Right lobe of liver (tissue), 6 donors: ENCODE results near the gene LPCAT1. TPM values are rescaled to one million over a fixed set of nuclear protein-coding genes. Genes with fewer than 3 reads are reported as not detected.

ENCODE experiments used
- ATAC-seq, 4 donors: fragments of 200-7000 bp; cut with Tn5 transposase; one replicate each; pipeline ENCODE4 v1.9.1; 2020; ENCODE audit warnings: mild to moderate bottlenecking in 4 of 4, moderate library complexity in 4 of 4
- DNase-seq, 3 donors: peaks; one replicate each; pipeline ENCODE4 v3.0.0-alpha.2; 2020
- H3K27ac ChIP-seq, 3 donors: fragments of 200-600 bp; one replicate each; pipeline ENCODE4 v1.8.0; 2022
- H3K27me3 ChIP-seq, 2 donors: fragments of 200-600 bp; one replicate each; pipeline ENCODE4 v1.8.0; 2022
- H3K36me3 ChIP-seq, 4 donors: fragments of 200-600 bp; sonication (generic) in 1 of 4; one replicate each; pipeline versions ENCODE4 v1.5.1 to v1.8.0; 2017 to 2022; ENCODE audit warnings: control low read depth in 1 of 4
- H3K4me1 ChIP-seq, 4 donors: fragments of 200-600 bp; sonication (generic) in 1 of 4; one replicate each; pipeline versions ENCODE4 v1.5.1 to v1.8.0; 2017 to 2022; ENCODE audit warnings: control low read depth in 1 of 4
- H3K4me3 ChIP-seq, 3 donors: fragments of 200-600 bp; one replicate each; pipeline ENCODE4 v1.8.0; 2022
- H3K9me3 ChIP-seq, 4 donors: fragments of 200-600 bp; sonication (generic) in 1 of 4; one replicate each; pipeline versions ENCODE4 v1.5.1 to v1.8.0; 2017 to 2022; ENCODE audit warnings: control low read depth in 1 of 4
- POLR2A ChIP-seq: fragments of 450-650 bp; IDR thresholded peaks from one replicate; pipeline ENCODE4 v1.6.1; 2017; ENCODE audit warnings: antibody characterized with exemption, mild to moderate bottlenecking
- WGBS: methylation state at CpG from one replicate; pipeline ENCODE4 v1.1.6; 2018; ENCODE audit warnings: low coverage, low lambda C conversion rate; ENCODE audit not compliant: insufficient coverage; ENCODE audit errors: missing lambda C conversion rate; 5-methylcytosine and 5-hydroxymethylcytosine counted together
- intact Hi-C, 2 donors: fragments of 100-400 bp; cut with DNase I; formaldehyde crosslinking; loops; one replicate each; pipeline versions ENCODE4 v1.11.2 to v1.14.1; 2022
- total RNA-seq, 6 experiments: library from RNA; depleted of rRNA in 2 of 6; stranded (reverse); fragments of >200 nt in 2 of 6; fragmentation: NEBNext Ultra II Directional in 3 of 6; extraction: Animal tissue kit (Norgen Biotek cat#: 25700) in 3 of 6; gene quantifications; one replicate each; pipeline versions ENCODE4 v1.1.0 to v1.2.4, GENCODE V29; 2016 to 2023
- TF ChIP-seq, protein P1 (sequence below), 4 donors: fragments of 200-600 bp in 3 of 4; fragments of 450-650 bp in 1 of 4; IDR thresholded peaks; one replicate each; pipeline versions ENCODE4 v1.5.1 to v1.8.0; 2016 to 2022; ENCODE audit warnings: antibody characterized with exemption in 4 of 4, mild to moderate bottlenecking in 2 of 4
- donor health status: DM: no; HTN: yes; CAD: no.
- donor health status: DM: no; HTN: no; CAD: no.
- donor health status: DM: no; HTN: no; CAD: no.
- donor health status: DM: no; HTN: yes; CAD: no.
- donor health status: DM: no; HTN: yes; CAD: no.

The LPCAT1 gene
- total RNA-seq, 6 experiments from 2014 or later = 6.9 to 38.6 (median 13.1) TPM

DNA sequence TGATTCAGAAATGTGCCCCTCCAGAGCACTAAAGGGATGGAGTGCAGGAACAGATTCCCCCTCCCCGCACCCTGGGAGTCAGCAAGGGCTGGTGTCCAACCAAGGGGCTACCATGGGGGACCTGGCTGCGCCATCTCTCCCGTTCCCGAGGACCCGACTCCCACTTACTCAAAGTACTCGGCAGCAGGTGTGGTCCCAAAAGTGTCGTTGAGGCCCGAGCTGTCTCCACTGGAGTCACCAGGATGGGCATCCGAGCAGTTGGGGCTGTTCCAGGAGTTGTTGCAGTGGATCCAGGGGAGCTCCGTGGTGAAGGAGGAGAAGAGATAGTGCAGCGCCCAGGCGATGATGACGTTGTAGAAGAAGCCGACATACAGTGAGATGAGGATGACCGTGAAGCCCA lies 91.5 kb downstream of the LPCAT1 start:
- H3K27me3 ChIP-seq = no peaks in the 10 kb centered on the region

DNA sequence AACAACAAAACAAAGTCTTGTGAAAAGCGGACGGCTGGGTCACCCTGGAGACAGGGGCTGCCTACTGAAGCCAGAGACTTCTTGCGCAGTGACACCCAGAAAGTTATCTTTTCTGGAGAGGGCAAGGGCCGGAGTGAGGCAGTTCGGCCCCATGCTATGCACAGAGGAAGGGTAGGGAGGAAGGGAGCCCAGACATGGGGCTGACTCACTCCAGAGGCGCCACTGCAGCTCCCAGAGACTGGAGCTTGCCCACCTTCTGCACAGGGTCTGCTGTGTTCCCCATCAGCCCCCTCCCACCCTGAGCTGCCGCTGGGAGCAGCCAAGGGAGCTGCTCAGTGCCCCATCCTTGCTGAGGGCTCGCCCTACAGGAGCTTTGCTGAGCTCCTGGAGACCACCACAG lies 91.9 kb downstream of the LPCAT1 start:
- no peaks in the 10 kb centered on the region for H3K4me1 ChIP-seq
- no peak for TF ChIP-seq POLR2A
- TF ChIP-seq, protein P1, sequence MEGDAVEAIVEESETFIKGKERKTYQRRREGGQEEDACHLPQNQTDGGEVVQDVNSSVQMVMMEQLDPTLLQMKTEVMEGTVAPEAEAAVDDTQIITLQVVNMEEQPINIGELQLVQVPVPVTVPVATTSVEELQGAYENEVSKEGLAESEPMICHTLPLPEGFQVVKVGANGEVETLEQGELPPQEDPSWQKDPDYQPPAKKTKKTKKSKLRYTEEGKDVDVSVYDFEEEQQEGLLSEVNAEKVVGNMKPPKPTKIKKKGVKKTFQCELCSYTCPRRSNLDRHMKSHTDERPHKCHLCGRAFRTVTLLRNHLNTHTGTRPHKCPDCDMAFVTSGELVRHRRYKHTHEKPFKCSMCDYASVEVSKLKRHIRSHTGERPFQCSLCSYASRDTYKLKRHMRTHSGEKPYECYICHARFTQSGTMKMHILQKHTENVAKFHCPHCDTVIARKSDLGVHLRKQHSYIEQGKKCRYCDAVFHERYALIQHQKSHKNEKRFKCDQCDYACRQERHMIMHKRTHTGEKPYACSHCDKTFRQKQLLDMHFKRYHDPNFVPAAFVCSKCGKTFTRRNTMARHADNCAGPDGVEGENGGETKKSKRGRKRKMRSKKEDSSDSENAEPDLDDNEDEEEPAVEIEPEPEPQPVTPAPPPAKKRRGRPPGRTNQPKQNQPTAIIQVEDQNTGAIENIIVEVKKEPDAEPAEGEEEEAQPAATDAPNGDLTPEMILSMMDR (IDR thresholded peaks at IDR 0.05) = no peak
- WGBS = 73% methylated on average over 2 of the region's 8 CpGs
- ATAC-seq (no peak), DNase-seq (peak in 1 of 3 donors; percentile 25)
- H3K9me3 ChIP-seq = peaks cover 0 to 8% (median 0%) of the 10 kb centered on the region in 4 donors
- intact Hi-C loops = no loop called here
- no peaks in the 10 kb centered on the region for H3K27me3 ChIP-seq
- H3K36me3 ChIP-seq = no peaks in the 10 kb centered on the region
- H3K27ac ChIP-seq = no peak overlapping the region
- no peak overlapping the region for H3K4me3 ChIP-seq

More for the DNA sequence above, 91.5 kb downstream of the LPCAT1 start:
- Histone ChIP-seq H3K4me3 (no peak overlapping the region), H3K36me3 (no peaks in the 10 kb centered on the region), H3K4me1 (no peaks in the 10 kb centered on the region), H3K9me3 (peaks cover 0 to 8% (median 0%) of the 10 kb centered on the region in 4 donors), H3K27ac (no peak overlapping the region)
- DNase-seq = peak in 1 of 3 donors; percentile 28
- intact Hi-C loops = no loop called here
- WGBS = no CpG with 5 or more reads among the region's 15 CpGs
- TF ChIP-seq, protein P1 (IDR thresholded peaks at IDR 0.05) = no peak
- no peak for TF ChIP-seq POLR2A
- ATAC-seq = no peak

DNA sequence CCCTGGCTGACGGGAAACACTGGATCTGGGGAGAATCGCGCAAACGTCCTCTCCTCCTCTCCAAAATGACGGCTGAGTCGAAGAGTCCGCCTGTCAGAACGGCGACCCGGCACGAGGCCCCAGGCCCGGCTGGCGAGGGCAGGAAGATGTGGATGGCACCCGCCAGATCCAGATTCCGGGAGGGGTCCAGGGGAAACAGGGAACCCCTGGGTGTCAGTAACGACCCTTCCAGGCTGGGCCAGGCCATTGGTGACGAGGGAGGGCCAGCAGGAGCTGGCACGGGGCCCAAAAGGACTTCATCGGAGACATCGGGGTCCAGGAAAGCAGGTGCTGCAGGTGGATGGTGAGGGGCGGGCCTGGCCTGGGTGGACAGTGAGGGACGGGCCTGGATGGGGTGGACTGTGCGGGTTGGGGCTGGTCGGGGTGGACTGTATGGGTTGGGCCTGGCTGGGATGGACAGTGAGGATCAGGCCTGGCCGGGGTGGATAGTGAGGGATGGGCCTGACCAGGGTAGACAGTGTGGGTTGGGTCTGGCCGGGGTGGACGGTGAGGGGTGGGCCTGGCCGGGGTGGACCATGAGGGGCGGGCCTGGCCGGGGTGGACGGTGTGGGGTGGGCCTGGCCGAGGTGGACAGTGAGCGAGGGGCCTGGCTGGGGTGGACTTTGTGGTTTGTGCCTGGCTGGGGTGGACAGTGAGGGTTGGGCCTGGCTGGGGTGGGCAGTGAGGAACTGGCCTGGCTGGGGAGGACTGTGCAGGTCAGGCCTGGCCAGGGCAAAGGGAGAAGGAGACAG lies 92.5 kb downstream of the LPCAT1 start:
- peak in 1 of 3 donors; percentile 44 for DNase-seq
- peak in 1 of 4 donors; percentile 25 for ATAC-seq
- TF ChIP-seq POLR2A = no peak
- TF ChIP-seq, protein P1 (IDR thresholded peaks at IDR 0.05) = no peak
- no peaks in the 10 kb centered on the region for H3K4me1 ChIP-seq
- H3K36me3 ChIP-seq = no peaks in the 10 kb centered on the region
- no peaks in the 10 kb centered on the region for H3K27me3 ChIP-seq
- no peak overlapping the region for H3K4me3 ChIP-seq
- intact Hi-C loops = no loop called here
- WGBS = 82% methylated on average over 27 of the region's 33 CpGs
- H3K9me3 ChIP-seq = peaks cover 0 to 8% (median 0%) of the 10 kb centered on the region in 4 donors
- no peak overlapping the region for H3K27ac ChIP-seq

DNA sequence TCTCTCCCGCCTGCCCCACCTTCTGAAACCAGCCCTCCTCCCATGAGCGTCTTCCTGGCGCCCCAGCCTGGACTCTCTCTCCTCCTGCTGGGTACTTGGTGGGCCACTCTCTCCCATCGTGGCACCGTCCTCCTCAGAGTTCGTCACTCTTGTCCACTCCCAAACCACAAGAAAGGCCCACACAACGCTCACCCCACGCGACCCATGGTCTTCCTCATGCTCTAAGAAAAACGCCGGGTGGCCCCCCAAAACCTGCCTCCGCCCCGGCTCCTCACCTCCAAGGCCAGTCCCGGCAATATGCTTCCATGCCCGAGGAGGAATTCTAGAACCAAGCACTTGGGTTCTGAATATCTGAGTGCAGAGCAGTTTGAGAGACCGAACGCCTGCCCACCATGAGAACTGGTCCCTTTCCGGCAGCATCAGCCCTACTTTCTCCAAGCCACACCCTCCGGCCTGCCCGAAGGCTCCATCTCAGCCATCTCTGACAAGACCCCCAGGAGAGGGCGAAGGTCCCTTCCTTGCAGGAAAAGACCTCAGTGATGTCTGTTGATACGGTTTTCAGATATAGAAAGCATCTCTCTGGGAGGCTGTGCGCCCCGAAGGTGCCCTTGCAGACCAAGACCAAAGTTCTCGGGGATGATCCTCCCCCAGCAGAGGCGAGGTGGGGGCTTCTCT lies 93.5 kb downstream of the LPCAT1 start:
- no peak for ATAC-seq
- Histone ChIP-seq H3K27me3 (no peaks in the 10 kb centered on the region), H3K27ac (no peak overlapping the region), H3K4me3 (no peak overlapping the region), H3K4me1 (no peaks in the 10 kb centered on the region), H3K9me3 (peaks cover 0 to 8% (median 0%) of the 10 kb centered on the region in 4 donors), H3K36me3 (no peaks in the 10 kb centered on the region)
- DNase-seq = peak; percentile 7 to 39 (median 28)
- no peak for TF ChIP-seq POLR2A
- TF ChIP-seq, protein P1 (IDR thresholded peaks at IDR 0.05) = no peak
- intact Hi-C loops = no loop called here
- 73% methylated on average over 18 of the region's 26 CpGs for WGBS
